NB4 (cell line): ENCODE results near the gene TPD52L1.

Experiments used
- CTCF ChIP-seq: IDR thresholded peaks from one replicate; pipeline ENCODE4 v1.5.1; 2012; ENCODE audit warnings: low read depth, low read length
- MAX ChIP-seq: IDR thresholded peaks from 2 replicates; pipeline ENCODE4 v1.6.1; 2011; ENCODE audit warnings: low read depth, low read length
- POLR2A ChIP-seq: IDR thresholded peaks from 2 replicates; pipeline ENCODE4 v1.6.1; 2011; ENCODE audit warnings: mild to moderate bottlenecking; ENCODE audit not compliant: insufficient read length; ENCODE audit errors: extremely low read depth

GRCh38 chr6:125116170-125116569 lies 37.4 kb upstream of the TPD52L1 start:
- TF ChIP-seq POLR2A: no peak
- TF ChIP-seq CTCF: no peak
- no peak for TF ChIP-seq MAX
